Natural killer cell treated with Interleukin-12 subunit alpha and Interleukin-12 subunit beta and Interleukin-15 and Interleukin-18, amount 100 ng/mL, for 72 hours (primary cell): Measurements from ENCODE around the gene KIF13A. TPM values are rescaled to one million over a fixed set of nuclear protein-coding genes. Genes with fewer than 3 reads are reported as not detected.

Experiments
- ATAC-seq, 2 donors: fragments of 150-1000 bp; cut with Tn5 transposase in 1 of 2; sonication (Bioruptor Pico), chemical (Tn5 transposase) in 1 of 2; 2 replicates each; pipeline ENCODE4 v1.10.0; 2021
- DNase-seq: peaks from one replicate; pipeline ENCODE4 v3.0.0; 2022; ENCODE audit warnings: low spot score
- H3K27ac Mint-ChIP-seq, 2 donors: 1 replicate in 1 of 2; 2 replicates in 1 of 2; pipeline ENCODE4 v1.8.0; 2022; ENCODE audit warnings: mixed read lengths in 2 of 2, mild to moderate bottlenecking in 1 of 2, moderate library complexity in 1 of 2
- H3K27me3 Mint-ChIP-seq, 2 donors: 1 replicate in 1 of 2; 2 replicates in 1 of 2; pipeline ENCODE4 v1.8.0; 2022; ENCODE audit warnings: mixed read lengths in 2 of 2
- H3K36me3 Mint-ChIP-seq: one replicate; pipeline ENCODE4 v1.8.0; 2022; ENCODE audit warnings: mixed read lengths
- H3K4me1 Mint-ChIP-seq, 2 donors: 1 replicate in 1 of 2; 2 replicates in 1 of 2; pipeline ENCODE4 v1.8.0; 2022; ENCODE audit warnings: low read depth in 2 of 2, mixed read lengths in 2 of 2, mild to moderate bottlenecking in 1 of 2
- H3K4me3 Mint-ChIP-seq: one replicate; pipeline ENCODE4 v1.8.0; 2022; ENCODE audit warnings: mixed read lengths
- H3K9me3 Mint-ChIP-seq: 2 replicates; pipeline ENCODE4 v1.8.0; 2022; ENCODE audit warnings: mixed read lengths
- total RNA-seq, 2 donors: library from RNA; stranded (reverse); gene quantifications; one replicate each; pipeline ENCODE4 v1.2.3, GENCODE V29; 2022

The KIF13A gene
- total RNA-seq, 2 donors from 2014 or later, result 8.2 to 33.6 TPM

DNA sequence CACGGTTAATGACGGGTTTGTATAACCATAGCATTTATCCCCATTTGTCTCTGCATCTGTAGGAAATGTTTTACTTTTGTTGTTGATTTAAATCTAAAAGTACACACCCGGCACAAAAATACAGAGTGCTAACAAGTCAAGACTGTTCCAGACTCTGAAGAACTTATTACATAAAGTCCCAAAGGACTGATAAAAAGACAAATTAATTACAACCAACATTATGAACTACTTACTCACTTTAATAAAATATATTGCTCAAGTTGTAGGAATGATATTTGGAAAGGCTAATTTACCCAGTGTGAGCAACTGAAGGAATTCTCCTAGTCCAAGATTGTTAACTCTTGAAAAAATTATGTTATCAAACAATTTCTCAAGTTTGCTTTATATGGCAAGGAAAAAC, 115.6 kb downstream of the KIF13A start:
- Mint-ChIP-seq H3K36me3 (no peaks in the 10 kb centered on the region), H3K4me1 (peaks cover 0 to 8% of the 10 kb centered on the region in 2 donors), H3K27me3 (peaks cover 3 to 6% of the 10 kb centered on the region in 2 donors), H3K9me3 (no peaks in the 10 kb centered on the region), H3K4me3 (no peak overlapping the region), H3K27ac (no peak overlapping the region)
- no peak for ATAC-seq
- DNase-seq, result no peak

DNA sequence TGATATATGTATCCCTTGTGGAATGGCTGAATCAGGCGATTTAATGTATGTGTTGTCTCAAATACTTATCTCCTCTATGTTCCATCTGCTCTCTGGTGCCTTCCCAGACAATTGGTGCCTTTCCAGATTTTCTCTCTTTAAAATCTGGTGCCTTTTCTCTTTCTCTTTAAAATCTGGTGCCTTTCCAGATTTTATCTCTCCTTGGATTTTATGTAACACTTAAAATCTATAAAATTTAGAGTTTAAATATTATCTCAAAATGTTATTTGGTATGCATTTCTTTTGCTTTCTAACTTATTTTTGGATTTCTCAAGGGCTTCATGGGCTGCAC, 116.3 kb downstream of the KIF13A start:
- Mint-ChIP-seq H3K27ac (no peak overlapping the region), H3K36me3 (no peaks in the 10 kb centered on the region), H3K4me3 (no peak overlapping the region), H3K4me1 (peaks cover 0 to 6% of the 10 kb centered on the region in 2 donors), H3K27me3 (peaks cover under 1 to 6% of the 10 kb centered on the region in 2 donors), H3K9me3 (no peaks in the 10 kb centered on the region)
- DNase-seq (no peak), ATAC-seq (no peak)

GRCh38 chr6:17870300-17871188, 116.9 kb downstream of the KIF13A start:
- Mint-ChIP-seq H3K27ac (no peak overlapping the region), H3K9me3 (no peaks in the 10 kb centered on the region), H3K36me3 (no peaks in the 10 kb centered on the region), H3K27me3 (peaks cover 0 to 6% of the 10 kb centered on the region in 2 donors), H3K4me1 (peaks cover 0 to 5% of the 10 kb centered on the region in 2 donors), H3K4me3 (no peak overlapping the region)
- ATAC-seq (no peak), DNase-seq (no peak)

DNA sequence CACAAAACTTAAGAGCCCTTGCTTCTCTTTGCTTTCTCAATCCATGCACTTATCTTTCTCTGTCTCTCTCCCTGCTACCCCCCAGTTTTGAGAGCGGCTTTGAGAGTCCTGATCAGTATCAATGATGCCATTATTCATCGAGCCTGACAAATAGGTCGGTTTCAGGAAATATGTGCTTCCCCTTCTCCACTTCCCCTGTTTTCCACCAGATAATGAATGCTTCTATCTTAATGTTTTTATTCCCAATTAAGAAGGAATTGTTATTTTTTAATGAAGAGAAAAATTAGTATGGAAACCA, 117.7 kb downstream of the KIF13A start:
- H3K36me3 Mint-ChIP-seq, result no peaks in the 10 kb centered on the region
- DNase-seq, result no peak
- H3K27me3 Mint-ChIP-seq, result peaks cover 0 to 6% of the 10 kb centered on the region in 2 donors
- no peak overlapping the region for H3K4me3 Mint-ChIP-seq
- peak overlapping the region in 1 of 2 donors; percentile 44 for H3K27ac Mint-ChIP-seq
- H3K4me1 Mint-ChIP-seq, result peaks cover 0 to 5% of the 10 kb centered on the region in 2 donors
- ATAC-seq, result no peak
- H3K9me3 Mint-ChIP-seq, result no peaks in the 10 kb centered on the region

DNA sequence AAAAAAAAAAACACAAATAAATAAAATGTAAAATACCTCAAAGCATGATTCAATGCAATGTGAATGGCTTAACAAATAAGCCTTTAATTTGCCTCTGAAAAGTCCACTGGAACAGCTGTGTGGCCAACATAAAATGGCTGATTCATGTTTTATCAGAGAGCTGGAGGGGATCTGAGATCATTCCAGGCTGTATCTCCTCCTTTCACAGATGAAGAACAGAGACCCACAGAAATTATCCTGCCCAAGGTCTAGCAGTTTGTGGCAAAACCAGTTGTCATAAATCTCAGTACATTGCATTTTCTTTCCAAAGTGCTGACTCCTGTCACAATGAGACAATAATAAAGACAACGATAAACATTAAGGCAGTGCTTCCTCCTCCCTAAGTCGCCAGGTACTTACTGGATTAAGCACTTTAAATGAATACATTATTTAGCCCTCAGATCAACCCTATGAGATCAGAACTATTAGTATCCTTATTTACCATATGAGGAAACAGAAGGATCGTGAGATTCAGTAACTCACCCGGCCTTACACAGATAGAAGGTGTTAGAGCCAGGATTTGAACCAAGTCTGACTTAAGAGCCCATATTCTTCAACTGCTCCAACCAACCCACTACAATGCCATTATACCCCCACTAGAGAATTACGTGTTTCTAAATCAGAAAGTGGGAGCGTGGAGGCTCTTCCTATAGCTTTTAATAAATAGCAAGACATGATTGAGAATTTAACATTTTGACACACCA, 118.3 kb downstream of the KIF13A start:
- peaks cover 0 to 5% of the 10 kb centered on the region in 2 donors for H3K27me3 Mint-ChIP-seq
- H3K4me3 Mint-ChIP-seq, result no peak overlapping the region
- H3K36me3 Mint-ChIP-seq, result no peaks in the 10 kb centered on the region
- no peak for DNase-seq
- H3K4me1 Mint-ChIP-seq, result peaks cover 0 to 6% of the 10 kb centered on the region in 2 donors
- H3K9me3 Mint-ChIP-seq, result no peaks in the 10 kb centered on the region
- H3K27ac Mint-ChIP-seq, result peak overlapping the region in 1 of 2 donors; percentile 44
- ATAC-seq, result no peak

DNA sequence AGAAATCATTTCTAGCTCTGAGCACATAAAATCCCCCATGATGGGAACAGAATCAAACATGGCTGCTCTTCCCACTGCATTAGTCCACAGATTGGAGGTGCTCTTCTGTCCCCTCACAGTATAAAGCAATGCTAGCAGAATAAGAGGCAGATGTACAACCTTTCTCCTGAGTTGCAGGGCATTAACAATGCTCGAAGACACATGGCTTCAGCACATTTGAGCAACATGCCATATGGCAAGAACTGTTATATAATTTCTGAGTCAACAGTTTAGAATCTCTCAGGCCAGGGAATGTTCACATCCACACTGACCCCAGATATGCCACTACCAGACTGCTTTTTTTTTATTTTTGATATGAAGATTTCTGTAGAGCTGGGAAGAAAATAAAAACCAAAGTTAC, 119.6 kb downstream of the KIF13A start:
- H3K36me3 Mint-ChIP-seq, result no peaks in the 10 kb centered on the region
- DNase-seq (no peak), ATAC-seq (no peak)
- peaks cover 0 to 7% of the 10 kb centered on the region in 2 donors for H3K27me3 Mint-ChIP-seq
- no peaks in the 10 kb centered on the region for H3K9me3 Mint-ChIP-seq
- no peak overlapping the region for H3K4me3 Mint-ChIP-seq
- no peak overlapping the region for H3K27ac Mint-ChIP-seq
- peaks cover 0 to 12% of the 10 kb centered on the region in 2 donors for H3K4me1 Mint-ChIP-seq

- DNase-seq (no peak), ATAC-seq (no peak)
- no peak overlapping the region for H3K4me3 Mint-ChIP-seq
- no peak overlapping the region for H3K27ac Mint-ChIP-seq
- no peaks in the 10 kb centered on the region for H3K9me3 Mint-ChIP-seq
- H3K36me3 Mint-ChIP-seq, result no peaks in the 10 kb centered on the region
- peaks cover 0 to 12% of the 10 kb centered on the region in 2 donors for H3K4me1 Mint-ChIP-seq
- peaks cover 0 to 7% of the 10 kb centered on the region in 2 donors for H3K27me3 Mint-ChIP-seq
Observed at GRCh38 chr6:17866876-17867444, 120.5 kb downstream of the KIF13A start.

DNA sequence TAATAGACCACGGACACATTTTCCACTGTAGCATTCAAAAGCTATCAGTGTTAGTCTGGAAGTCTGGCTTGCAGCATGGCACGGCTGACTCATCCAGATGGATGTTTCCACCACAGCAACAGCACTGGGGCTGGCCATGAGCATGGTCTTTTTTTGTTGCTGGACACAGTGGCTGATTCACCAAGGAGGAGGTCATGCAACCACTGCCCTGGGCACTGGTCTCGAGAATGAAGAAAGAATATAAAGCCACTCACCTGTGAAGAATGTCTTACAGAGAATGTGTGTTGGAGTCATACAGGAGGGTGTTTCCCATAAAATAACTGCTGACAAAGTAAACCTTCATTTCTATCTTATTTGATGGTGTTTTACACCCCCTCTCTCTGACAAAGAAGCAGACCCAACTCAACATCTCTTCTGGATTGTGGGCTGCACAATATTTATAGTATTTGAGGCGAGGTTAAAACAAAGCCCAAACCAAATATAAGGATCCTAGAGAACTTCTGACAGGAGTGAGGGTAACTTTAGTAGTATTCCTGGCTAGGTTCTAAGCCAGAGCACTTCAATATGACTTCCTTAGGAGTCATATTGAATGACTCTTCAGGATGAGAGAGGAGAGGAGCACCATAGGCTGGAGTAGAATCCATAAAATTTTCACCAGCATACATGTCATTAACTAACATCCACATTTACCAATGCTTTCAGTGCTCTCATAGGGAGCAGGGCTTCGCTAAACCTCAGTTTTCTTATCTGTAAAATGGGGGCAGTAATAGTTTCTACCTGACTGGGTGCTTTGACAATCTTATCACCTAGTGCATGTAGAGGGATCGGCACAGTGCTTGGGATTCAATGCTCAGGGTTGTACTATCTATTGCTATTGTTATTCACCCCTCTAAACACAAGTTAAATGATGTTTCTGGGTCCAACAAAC, 121.4 kb downstream of the KIF13A start:
- Mint-ChIP-seq H3K4me1 (peaks cover 0 to 12% of the 10 kb centered on the region in 2 donors), H3K27ac (no peak overlapping the region), H3K9me3 (no peaks in the 10 kb centered on the region), H3K36me3 (no peaks in the 10 kb centered on the region), H3K27me3 (peaks cover 0 to 7% of the 10 kb centered on the region in 2 donors), H3K4me3 (no peak overlapping the region)
- no peak for ATAC-seq
- no peak for DNase-seq

DNA sequence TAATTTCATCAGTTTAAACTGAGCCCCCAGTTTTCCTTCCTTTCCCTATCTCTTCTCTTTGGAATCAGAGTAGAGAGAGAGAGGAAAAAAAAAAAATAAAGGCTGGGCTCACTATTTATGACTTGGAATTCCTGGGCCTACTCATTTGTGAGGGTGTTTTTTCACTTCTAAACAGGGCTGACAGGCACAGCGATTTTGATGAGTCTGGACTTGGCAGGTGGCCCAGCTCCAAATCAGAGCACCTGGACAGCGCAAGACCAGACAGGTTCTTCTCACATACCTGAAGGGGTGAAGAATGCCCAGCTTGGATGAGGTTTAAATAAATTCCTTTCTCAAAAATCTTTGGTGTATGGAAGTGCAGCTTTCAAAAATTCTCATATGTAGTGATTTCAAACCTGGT, 122.2 kb downstream of the KIF13A start:
- Mint-ChIP-seq H3K4me3 (no peak overlapping the region), H3K27ac (no peak overlapping the region), H3K4me1 (peaks cover 0 to 12% of the 10 kb centered on the region in 2 donors), H3K9me3 (no peaks in the 10 kb centered on the region), H3K36me3 (no peaks in the 10 kb centered on the region), H3K27me3 (peaks cover 0 to 7% of the 10 kb centered on the region in 2 donors)
- DNase-seq (no peak), ATAC-seq (no peak)

DNA sequence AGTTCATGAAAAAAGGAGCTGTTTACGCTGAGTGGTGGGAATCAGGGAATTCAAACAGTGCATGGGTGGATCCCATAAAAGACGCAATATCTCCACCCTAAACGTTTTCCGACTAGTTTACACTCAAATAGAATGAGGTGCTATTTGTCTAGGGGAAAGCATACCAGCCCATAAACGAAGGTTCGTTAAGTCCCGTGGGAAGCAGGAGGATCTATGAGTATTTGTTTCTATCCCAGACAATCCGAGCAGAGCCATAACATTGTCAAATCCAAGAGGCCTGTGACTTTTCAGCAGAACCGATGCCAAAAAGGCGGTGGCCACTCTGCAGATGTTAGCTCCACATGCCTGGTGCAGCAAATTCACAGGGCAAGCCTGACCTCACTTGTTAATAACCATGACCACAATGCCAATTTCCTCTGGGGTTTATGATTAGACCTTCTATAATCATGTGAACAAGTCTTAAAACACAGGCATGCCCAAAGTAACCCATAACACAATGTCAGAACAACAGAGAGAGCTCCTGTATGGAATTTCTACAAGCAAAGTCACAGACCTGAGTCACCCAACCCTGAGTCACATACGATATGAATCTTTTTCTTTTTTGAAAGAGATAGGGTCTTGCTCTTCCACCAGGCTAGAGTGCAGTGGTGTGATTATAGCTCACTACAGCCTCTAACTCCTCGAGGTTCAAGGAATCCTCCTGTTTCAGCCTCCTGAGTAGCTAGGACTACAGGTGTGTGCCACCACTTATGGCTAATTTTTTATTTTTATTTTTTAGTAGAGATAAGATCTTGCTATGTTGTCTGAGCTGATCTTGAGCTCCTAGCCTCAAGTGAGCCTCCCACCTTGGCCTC, 123.3 kb downstream of the KIF13A start:
- peaks cover 0 to 6% of the 10 kb centered on the region in 2 donors for H3K4me1 Mint-ChIP-seq
- H3K9me3 Mint-ChIP-seq, result no peaks in the 10 kb centered on the region
- ATAC-seq, result no peak
- no peaks in the 10 kb centered on the region for H3K36me3 Mint-ChIP-seq
- no peak overlapping the region for H3K4me3 Mint-ChIP-seq
- H3K27ac Mint-ChIP-seq, result peak overlapping the region in 1 of 2 donors; percentile 33
- peaks cover 0 to 7% of the 10 kb centered on the region in 2 donors for H3K27me3 Mint-ChIP-seq
- DNase-seq, result no peak

DNA sequence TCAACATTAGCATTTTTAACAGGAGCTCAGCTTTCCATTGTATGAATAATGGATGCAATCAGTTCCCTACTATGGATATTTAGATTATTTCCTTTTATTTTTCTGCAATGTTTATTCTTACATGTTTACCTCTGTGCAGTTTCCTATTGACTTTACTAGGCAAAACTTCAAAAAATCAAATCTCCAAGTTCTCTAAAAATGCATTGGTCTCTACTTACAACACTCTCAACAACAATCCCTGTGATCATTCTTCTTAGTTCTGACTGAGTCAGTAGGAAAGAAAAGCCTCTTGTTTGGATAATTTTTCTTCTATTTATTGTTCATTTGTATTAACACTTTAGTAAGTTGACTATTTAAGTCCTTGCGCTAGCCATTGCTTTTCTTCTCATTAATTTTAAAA, 126.1 kb downstream of the KIF13A start:
- ATAC-seq (no peak), DNase-seq (no peak)
- H3K4me1 Mint-ChIP-seq, result peaks cover 0 to 6% of the 10 kb centered on the region in 2 donors
- no peak overlapping the region for H3K4me3 Mint-ChIP-seq
- peaks cover 0 to 7% of the 10 kb centered on the region in 2 donors for H3K27me3 Mint-ChIP-seq
- no peaks in the 10 kb centered on the region for H3K36me3 Mint-ChIP-seq
- no peak overlapping the region for H3K27ac Mint-ChIP-seq
- no peaks in the 10 kb centered on the region for H3K9me3 Mint-ChIP-seq

GRCh38 chr6:17859846-17860245, 127.6 kb downstream of the KIF13A start:
- no peak overlapping the region for H3K4me3 Mint-ChIP-seq

More at GRCh38 chr6:17859846-17860245, 127.6 kb downstream of the KIF13A start:
- ATAC-seq (no peak), DNase-seq (no peak)
- Mint-ChIP-seq H3K27me3 (peaks cover 0 to 7% of the 10 kb centered on the region in 2 donors), H3K4me1 (peaks cover 0 to 6% of the 10 kb centered on the region in 2 donors), H3K9me3 (no peaks in the 10 kb centered on the region), H3K36me3 (no peaks in the 10 kb centered on the region), H3K27ac (no peak overlapping the region)
